HG03066 (cell line): ENCODE measurements around the gene SRSF1.

Source experiments
- ATAC-seq: cut with Tn5 transposase; IDR thresholded peaks from one replicate; pipeline ENCODE4 v1.9.1; 2021; ENCODE audit warnings: low read depth; ENCODE audit not compliant: unreplicated experiment

SRSF1 gene

GRCh38 chr17:58019521-58019920, 12.5 kb upstream of the SRSF1 start:
- no peak for ATAC-seq

GRCh38 chr17:58019039-58019438, 12.0 kb upstream of the SRSF1 start:
- ATAC-seq, result no peak

- ATAC-seq, result no peak
These were observed 3.2 kb upstream of the SRSF1 start for GRCh38 chr17:58010067-58010799.

DNA sequence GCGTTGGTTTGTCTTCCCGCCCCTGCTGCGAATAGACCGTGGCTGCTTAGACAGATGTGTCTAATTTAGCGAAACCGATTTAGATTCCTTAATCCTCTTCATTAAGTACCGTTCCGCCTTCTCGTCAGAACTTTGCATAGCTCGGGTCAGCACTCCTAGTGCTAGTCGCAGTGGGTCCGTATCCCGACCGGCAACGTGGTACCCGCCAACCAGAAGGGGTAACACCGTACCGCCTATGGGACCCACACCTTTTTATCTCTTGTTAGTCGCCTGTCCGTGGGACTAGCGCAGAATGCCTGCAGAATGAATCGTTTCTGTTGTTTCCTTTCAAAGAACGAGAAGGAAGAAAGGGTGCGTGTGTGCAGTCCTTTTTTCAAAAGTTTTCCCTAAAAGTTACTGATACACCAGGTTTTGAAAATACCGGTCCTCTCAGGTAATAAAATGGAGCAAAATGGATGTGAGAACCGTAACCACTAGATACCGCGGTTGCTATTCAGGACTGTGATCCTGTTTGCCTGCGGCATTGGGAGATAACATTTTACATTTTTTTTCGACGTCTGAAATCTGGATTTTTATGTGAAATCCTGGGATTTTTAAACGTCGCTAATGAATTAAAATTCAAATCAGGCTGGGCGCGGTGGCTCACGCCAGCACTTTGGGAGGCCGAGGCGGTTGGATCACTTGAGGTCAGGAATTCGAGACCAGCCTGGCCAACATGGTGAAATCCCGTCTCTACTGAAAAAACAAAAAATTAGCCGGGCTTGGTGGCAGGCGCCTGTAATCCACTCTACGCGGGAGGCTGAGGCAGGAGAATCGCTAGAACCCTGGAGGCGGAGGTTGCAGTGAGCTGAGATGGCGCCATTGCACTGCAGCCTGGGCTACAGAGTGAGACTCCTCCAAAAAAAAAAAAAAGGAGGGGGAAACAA, 998 bp upstream of the SRSF1 start:
- ATAC-seq, result peak; percentile 25

GRCh38 chr17:58006560-58006923, 504 bp downstream of the SRSF1 start:
- ATAC-seq, result no peak

GRCh38 chr17:58005728-58006559, 1.1 kb downstream of the SRSF1 start:
- no peak for ATAC-seq

GRCh38 chr17:58005031-58005727, 1.9 kb downstream of the SRSF1 start:
- no peak for ATAC-seq

DNA sequence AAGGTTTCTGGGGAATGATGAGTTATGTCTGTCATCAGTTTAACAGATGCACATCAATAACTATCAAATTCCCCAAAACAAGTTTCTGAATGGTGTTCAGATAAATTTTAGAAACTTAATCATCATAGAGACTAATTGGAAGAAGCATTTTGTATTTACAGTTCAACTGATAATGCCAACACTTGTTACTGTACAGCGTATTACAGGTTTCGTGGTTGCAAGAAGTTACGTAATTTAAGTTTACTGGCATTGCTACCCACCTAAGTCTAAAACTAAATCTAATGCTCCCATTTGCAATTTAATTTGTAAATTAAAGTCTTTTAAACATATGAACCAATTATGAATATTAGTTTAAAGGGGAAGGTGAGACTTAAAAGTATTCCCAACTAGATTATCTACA, 3.0 kb downstream of the SRSF1 start:
- no peak for ATAC-seq

GRCh38 chr17:58002973-58003372, 4.1 kb downstream of the SRSF1 start:
- ATAC-seq, result no peak

GRCh38 chr17:58002154-58002948, 4.7 kb downstream of the SRSF1 start:
- no peak for ATAC-seq

GRCh38 chr17:58001461-58002124, 5.5 kb downstream of the SRSF1 start:
- no peak for ATAC-seq

GRCh38 chr17:57999496-58000017, 7.5 kb downstream of the SRSF1 start:
- ATAC-seq, result no peak

DNA sequence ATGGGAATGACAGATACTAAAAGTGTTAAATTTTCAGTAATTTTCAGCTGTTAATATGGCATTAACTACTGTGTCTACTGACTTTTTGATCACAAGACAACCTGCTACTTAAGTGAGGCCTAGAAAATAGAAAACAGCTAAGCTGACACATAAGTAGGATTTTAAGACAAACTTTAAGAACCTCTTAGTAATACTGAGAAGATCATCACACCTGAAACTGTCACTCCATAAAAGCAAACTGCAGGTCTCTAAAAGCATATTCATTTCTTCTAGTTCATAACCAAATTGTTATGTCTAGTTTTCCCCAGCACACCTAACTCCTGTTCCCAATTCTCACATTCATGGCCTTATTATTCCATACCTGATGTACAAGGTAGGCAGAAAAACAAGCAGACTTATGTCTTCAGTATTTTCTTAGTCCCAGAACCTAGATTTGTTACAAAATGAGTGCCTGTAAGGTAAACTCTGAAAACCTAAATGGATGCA, 8.0 kb downstream of the SRSF1 start:
- no peak for ATAC-seq

GRCh38 chr17:57997085-57997809, 9.8 kb downstream of the SRSF1 start:
- ATAC-seq, result no peak

DNA sequence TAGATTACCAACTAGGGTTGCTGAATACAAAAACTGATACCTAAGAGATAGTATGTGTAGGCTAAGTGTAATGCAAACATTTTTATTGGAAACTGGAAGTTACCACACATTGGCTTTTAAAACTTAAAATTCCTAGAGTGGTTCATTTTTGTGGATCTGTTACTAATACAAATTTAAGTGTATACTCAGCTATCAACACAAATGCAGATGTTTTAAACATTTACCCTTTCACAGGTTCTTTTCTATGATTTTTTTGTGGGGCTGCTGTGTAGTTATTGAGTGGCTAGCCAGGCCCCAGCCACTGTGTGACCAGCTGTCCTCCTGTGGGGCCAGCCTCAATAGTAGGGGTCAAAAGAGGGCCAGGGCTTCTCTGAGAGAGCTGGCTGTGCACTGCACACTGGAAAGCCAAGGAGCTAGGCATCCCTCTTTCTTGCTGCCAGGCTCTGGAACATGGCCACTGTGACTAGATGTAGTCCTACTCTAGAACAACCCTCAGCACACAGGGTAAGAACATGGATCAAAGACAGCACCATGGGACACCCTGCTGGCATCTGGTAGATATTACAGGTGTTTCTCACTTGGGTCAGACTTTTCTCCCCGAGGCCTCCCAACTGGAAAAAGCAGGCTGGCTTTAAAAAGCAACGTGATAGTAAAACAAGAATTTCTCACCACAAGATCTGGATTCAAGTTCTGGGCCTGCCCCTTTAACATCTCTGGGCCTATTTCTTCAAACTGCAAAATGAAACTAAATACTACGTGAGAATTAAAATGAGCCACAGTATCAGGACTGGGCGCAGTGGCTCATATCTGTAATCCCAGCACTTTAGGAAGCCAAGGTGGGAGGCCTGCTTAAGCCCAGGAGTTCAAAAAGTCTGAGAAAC, 11.7 kb downstream of the SRSF1 start:
- no peak for ATAC-seq

- ATAC-seq, result no peak
These were observed 12.6 kb downstream of the SRSF1 start for GRCh38 chr17:57994436-57994835.
